Activated T-cell treated with anti-CD3 and anti-CD28 coated beads for 24 hours (primary cell): ENCODE data around the gene ZNF185.
"Not testable (repeated sequence)": the region's sequence is repeated elsewhere in the genome, so short reads cannot be mapped to it uniquely, and the experiment has no call there.

ENCODE experiments used
- DNase-seq: peaks from one replicate; pipeline ENCODE4 v3.0.0-alpha.2; 2020; ENCODE audit warnings: low read depth

ZNF185 gene

GRCh38 chrX:152895724-152896420, 2.0 kb upstream of the ZNF185 start:
- no peak for DNase-seq

GRCh38 chrX:152896450-152896849, 1.4 kb upstream of the ZNF185 start:
- DNase-seq, result no peak

- DNase-seq, result no peak
Measured at GRCh38 chrX:152898442-152898841, 575 bp downstream of the ZNF185 start.

- DNase-seq, result no peak
Measured at GRCh38 chrX:152899111-152899873, 1.4 kb downstream of the ZNF185 start.

GRCh38 chrX:152899874-152900719, 2.2 kb downstream of the ZNF185 start:
- no peak for DNase-seq

GRCh38 chrX:152900937-152901445, 3.1 kb downstream of the ZNF185 start:
- no peak for DNase-seq

- no peak for DNase-seq
Measured at GRCh38 chrX:152901816-152902501, 4.1 kb downstream of the ZNF185 start.

GRCh38 chrX:152902502-152902820, 4.6 kb downstream of the ZNF185 start:
- no peak for DNase-seq

- DNase-seq, result no peak
Measured at GRCh38 chrX:152903589-152903988, 5.7 kb downstream of the ZNF185 start.

GRCh38 chrX:152904151-152905080, 6.5 kb downstream of the ZNF185 start:
- peak; percentile 4 for DNase-seq

- DNase-seq, result no peak
Measured at GRCh38 chrX:152905081-152905420, 7.2 kb downstream of the ZNF185 start.

GRCh38 chrX:152907084-152907651, 9.3 kb downstream of the ZNF185 start:
- DNase-seq, result no peak

GRCh38 chrX:152908486-152908885, 10.6 kb downstream of the ZNF185 start:
- no peak for DNase-seq

- not testable (repeated sequence) for DNase-seq
Measured at GRCh38 chrX:152910018-152910417, 12.2 kb downstream of the ZNF185 start.

- DNase-seq, result no peak
Measured at GRCh38 chrX:152912106-152912505, 14.2 kb downstream of the ZNF185 start.

GRCh38 chrX:152912641-152913040, 14.8 kb downstream of the ZNF185 start:
- no peak for DNase-seq

GRCh38 chrX:152913346-152913745, 15.5 kb downstream of the ZNF185 start:
- DNase-seq, result no peak

- no peak for DNase-seq
Measured at GRCh38 chrX:152913910-152914309, 16.0 kb downstream of the ZNF185 start.

GRCh38 chrX:152915541-152916241, 17.8 kb downstream of the ZNF185 start:
- no peak for DNase-seq
